ENCODE measurements around the gene HOXD13. TPM values are rescaled to one million over a fixed set of nuclear protein-coding genes. Genes with fewer than 3 reads are reported as not detected.

Gene HOXD13
- total and polyA plus RNA-seq, 9 donors: not detected

GRCh38 chr2:176132205-176133171 lies 40.0 kb downstream of the HOXD13 start:
- peak in 1 of 5 donors; percentile 28 for DNase-seq
- TF ChIP-seq EP300 (IDR thresholded peaks at IDR 0.05) (no peak), POLR2A (IDR thresholded peaks at IDR 0.05) (no peak)
- TF ChIP-seq, protein P1, sequence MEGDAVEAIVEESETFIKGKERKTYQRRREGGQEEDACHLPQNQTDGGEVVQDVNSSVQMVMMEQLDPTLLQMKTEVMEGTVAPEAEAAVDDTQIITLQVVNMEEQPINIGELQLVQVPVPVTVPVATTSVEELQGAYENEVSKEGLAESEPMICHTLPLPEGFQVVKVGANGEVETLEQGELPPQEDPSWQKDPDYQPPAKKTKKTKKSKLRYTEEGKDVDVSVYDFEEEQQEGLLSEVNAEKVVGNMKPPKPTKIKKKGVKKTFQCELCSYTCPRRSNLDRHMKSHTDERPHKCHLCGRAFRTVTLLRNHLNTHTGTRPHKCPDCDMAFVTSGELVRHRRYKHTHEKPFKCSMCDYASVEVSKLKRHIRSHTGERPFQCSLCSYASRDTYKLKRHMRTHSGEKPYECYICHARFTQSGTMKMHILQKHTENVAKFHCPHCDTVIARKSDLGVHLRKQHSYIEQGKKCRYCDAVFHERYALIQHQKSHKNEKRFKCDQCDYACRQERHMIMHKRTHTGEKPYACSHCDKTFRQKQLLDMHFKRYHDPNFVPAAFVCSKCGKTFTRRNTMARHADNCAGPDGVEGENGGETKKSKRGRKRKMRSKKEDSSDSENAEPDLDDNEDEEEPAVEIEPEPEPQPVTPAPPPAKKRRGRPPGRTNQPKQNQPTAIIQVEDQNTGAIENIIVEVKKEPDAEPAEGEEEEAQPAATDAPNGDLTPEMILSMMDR (IDR thresholded peaks at IDR 0.05): no peak
- peaks cover 17% of the 10 kb centered on the region for H3K4me1 ChIP-seq (ENCODE audit: insufficient read depth)
- no peaks in the 10 kb centered on the region for H3K27me3 ChIP-seq
- H3K4me3 ChIP-seq: peak overlapping the region; percentile 55
- no peaks in the 10 kb centered on the region for H3K9me3 ChIP-seq
- no peaks in the 10 kb centered on the region for H3K36me3 ChIP-seq
- WGBS, 3 donors: 5 to 18% (median 11%) methylated on average over 33 of the region's 33 CpGs
- H3K27ac ChIP-seq: peak overlapping the region; percentile 10 to 99
- intact Hi-C loops (cut with DNase I): loop anchor here in 1 of 4 donors (10.0 kb wide), 1 partner anchor 1132 kb away; the partner anchor contains the start of gene NFE2L2

GRCh38 chr2:176133389-176133788 lies 40.9 kb downstream of the HOXD13 start:
- no peaks in the 10 kb centered on the region for H3K27me3 ChIP-seq
- no peaks in the 10 kb centered on the region for H3K36me3 ChIP-seq
- H3K9me3 ChIP-seq: no peaks in the 10 kb centered on the region
- H3K4me1 ChIP-seq (ENCODE audit: insufficient read depth): peaks cover 16% of the 10 kb centered on the region
- H3K4me3 ChIP-seq: no peak overlapping the region
- TF ChIP-seq, protein P1 (IDR thresholded peaks at IDR 0.05): no peak
- TF ChIP-seq POLR2A (IDR thresholded peaks at IDR 0.05) (no peak), EP300 (IDR thresholded peaks at IDR 0.05) (no peak)
- intact Hi-C loops (cut with DNase I): loop anchor here in 1 of 4 donors (10.0 kb wide), 1 partner anchor 1131 kb away; the partner anchor contains the start of gene NFE2L2
- peak overlapping the region; percentile 6 to 99 for H3K27ac ChIP-seq
- peak in 2 of 5 donors; percentile 45 to 61 for DNase-seq

DNA sequence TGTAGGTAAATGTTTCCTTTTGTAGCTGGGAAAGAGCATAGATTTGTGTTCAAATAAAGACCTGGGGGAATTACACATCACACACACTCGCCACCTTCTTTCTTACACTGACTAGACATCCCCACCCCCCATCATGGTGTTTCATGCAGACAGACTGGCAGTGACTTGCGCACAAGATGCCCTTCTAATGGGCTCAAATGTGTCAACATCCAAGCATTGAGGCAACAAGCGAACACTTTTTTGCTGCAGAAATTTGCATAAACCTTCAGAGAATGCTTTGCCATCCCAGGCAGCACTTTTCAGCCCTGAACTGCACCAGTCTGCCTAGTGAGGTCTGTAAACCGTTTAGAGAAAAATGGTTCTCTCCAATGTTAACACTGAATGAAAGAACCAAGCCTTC lies 41.5 kb downstream of the HOXD13 start:
- WGBS, 3 donors: 72 to 79% (median 78%) methylated on average over 4 of the region's 4 CpGs
- Histone ChIP-seq H3K4me1 (ENCODE audit: insufficient read depth) (peaks cover 16% of the 10 kb centered on the region), H3K4me3 (no peak overlapping the region), H3K27ac (peak overlapping the region in 1 of 2 donors; percentile 99), H3K9me3 (no peaks in the 10 kb centered on the region), H3K36me3 (no peaks in the 10 kb centered on the region), H3K27me3 (no peaks in the 10 kb centered on the region)
- TF ChIP-seq POLR2A (IDR thresholded peaks at IDR 0.05): no peak
- TF ChIP-seq, protein P1 (IDR thresholded peaks at IDR 0.05): no peak
- intact Hi-C loops (cut with DNase I): loop anchor here in 1 of 4 donors (10.0 kb wide), 1 partner anchor 1131 kb away; the partner anchor contains the start of gene NFE2L2
- no peak for DNase-seq

DNA sequence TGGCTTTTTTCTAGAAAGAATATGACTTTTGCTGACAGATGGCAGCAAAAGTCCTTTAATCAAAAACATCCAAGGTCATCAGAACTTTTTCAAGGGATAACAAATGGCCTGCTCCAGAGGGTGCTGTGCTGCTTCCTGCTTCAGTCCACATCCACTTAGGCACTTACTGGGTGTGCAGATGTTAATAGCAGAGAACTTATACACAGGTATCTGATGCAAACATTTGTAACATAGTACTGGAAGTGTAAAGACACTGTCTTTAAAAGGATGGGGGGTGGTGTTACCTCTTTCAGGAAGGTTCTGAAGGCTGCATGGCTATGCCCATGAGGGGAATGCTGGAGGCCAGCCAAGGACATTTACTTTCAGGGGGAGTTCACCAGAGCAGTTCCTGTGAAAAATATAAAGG lies 42.5 kb downstream of the HOXD13 start:
- no peaks in the 10 kb centered on the region for H3K9me3 ChIP-seq
- TF ChIP-seq POLR2A (IDR thresholded peaks at IDR 0.05) (no peak), EP300 (IDR thresholded peaks at IDR 0.05) (no peak)
- TF ChIP-seq, protein P1 (IDR thresholded peaks at IDR 0.05): no peak
- H3K4me3 ChIP-seq: no peak overlapping the region
- intact Hi-C loops (cut with DNase I): loop anchor here in 1 of 4 donors (10.0 kb wide), 1 partner anchor 1130 kb away; the partner anchor contains the start of gene NFE2L2
- no peaks in the 10 kb centered on the region for H3K36me3 ChIP-seq
- no peaks in the 10 kb centered on the region for H3K27me3 ChIP-seq
- H3K27ac ChIP-seq: peak overlapping the region; percentile 93 to 99
- DNase-seq: peak in 3 of 5 donors; percentile 34 to 64 (median 53)
- peaks cover 16% of the 10 kb centered on the region for H3K4me1 ChIP-seq (ENCODE audit: insufficient read depth)
